Stimulated activated naive CD8-positive, alpha-beta T cell treated with anti-CD3 and anti-CD28 coated beads, Interleukin-15, Interleukin-2, amounts not matched to agents 100 ng/mL and 50 ng/mL, for 24 hours (primary cell): ENCODE measurements around the gene MTCP1.
A peak's percentile ranks its signal among the peaks of the same experiment; 100 is the strongest.

Experiments
- H3K27ac Mint-ChIP-seq: one replicate; pipeline ENCODE4 v1.8.0; 2021; ENCODE audit warnings: mild to moderate bottlenecking, mixed read lengths
- H3K27me3 Mint-ChIP-seq: one replicate; pipeline ENCODE4 v1.8.0; 2021; ENCODE audit warnings: mixed read lengths
- H3K36me3 Mint-ChIP-seq: one replicate; pipeline ENCODE4 v1.8.0; 2021; ENCODE audit warnings: low read depth, mixed read lengths
- H3K4me1 Mint-ChIP-seq: one replicate; pipeline ENCODE4 v1.8.0; 2021; ENCODE audit warnings: low read depth, mixed read lengths
- H3K4me3 Mint-ChIP-seq: one replicate; pipeline ENCODE4 v1.8.0; 2021; ENCODE audit warnings: mild to moderate bottlenecking, mixed read lengths
- H3K9me3 Mint-ChIP-seq: one replicate; pipeline ENCODE4 v1.8.0; 2021; ENCODE audit warnings: mixed read lengths

Gene MTCP1

GRCh38 chrX:155028877-155029291 lies 42.1 kb downstream of the MTCP1 start:
- Mint-ChIP-seq H3K27ac (peak overlapping the region; percentile 91), H3K4me3 (peak overlapping the region; percentile 89)

DNA sequence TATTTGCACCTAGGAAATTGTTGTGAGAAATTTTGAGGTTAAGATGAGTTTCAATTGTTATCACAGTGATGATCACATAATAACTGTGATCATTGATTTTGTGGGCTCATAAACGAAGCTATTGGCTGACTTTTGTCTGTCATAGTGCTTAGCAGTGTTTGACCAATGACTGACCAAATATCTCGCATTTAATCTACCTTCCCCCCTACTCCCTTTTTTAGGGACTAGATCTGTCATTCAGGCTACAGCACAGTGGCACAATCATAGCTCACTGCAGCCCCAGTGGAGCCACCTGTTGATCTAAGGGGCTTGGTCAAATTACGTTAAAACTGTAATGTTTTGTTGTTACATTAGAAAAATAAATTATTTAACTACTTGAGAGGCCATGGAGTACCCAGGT lies 42.8 kb downstream of the MTCP1 start:
- Mint-ChIP-seq H3K4me1 (peaks cover 38% of the 10 kb centered on the region), H3K36me3 (no peaks in the 10 kb centered on the region), H3K9me3 (no peaks in the 10 kb centered on the region), H3K27me3 (no peaks in the 10 kb centered on the region), H3K4me3 (peak overlapping the region; percentile 89), H3K27ac (peak overlapping the region; percentile 91)

More at GRCh38 chrX:155028877-155029291, 42.1 kb downstream of the MTCP1 start:
- Mint-ChIP-seq H3K4me1 (peaks cover 38% of the 10 kb centered on the region), H3K9me3 (no peaks in the 10 kb centered on the region), H3K27me3 (no peaks in the 10 kb centered on the region), H3K36me3 (no peaks in the 10 kb centered on the region)

- H3K27ac Mint-ChIP-seq = peak overlapping the region; percentile 91
- H3K27me3 Mint-ChIP-seq = no peaks in the 10 kb centered on the region
- no peaks in the 10 kb centered on the region for H3K36me3 Mint-ChIP-seq
- peak overlapping the region; percentile 89 for H3K4me3 Mint-ChIP-seq
- H3K9me3 Mint-ChIP-seq = no peaks in the 10 kb centered on the region
- H3K4me1 Mint-ChIP-seq = peaks cover 38% of the 10 kb centered on the region
These were observed 43.3 kb downstream of the MTCP1 start for GRCh38 chrX:155027509-155028066.

- Mint-ChIP-seq H3K4me3 (peak within 1 kb of the TSS; percentile 89), H3K27me3 (no peaks in the 10 kb centered on the region), H3K27ac (peak within 1 kb of the TSS; percentile 91), H3K36me3 (no peaks in the 10 kb centered on the region), H3K9me3 (no peaks in the 10 kb centered on the region), H3K4me1 (peaks cover 38% of the 10 kb centered on the region)
These were observed 44.0 kb downstream of the MTCP1 start, which contains the start of gene FUNDC2 for GRCh38 chrX:155026727-155027508. FUNDC2 (plus strand) TSS chrX:155026844; CDS start chrX:155026939, 95 bp downstream.

DNA sequence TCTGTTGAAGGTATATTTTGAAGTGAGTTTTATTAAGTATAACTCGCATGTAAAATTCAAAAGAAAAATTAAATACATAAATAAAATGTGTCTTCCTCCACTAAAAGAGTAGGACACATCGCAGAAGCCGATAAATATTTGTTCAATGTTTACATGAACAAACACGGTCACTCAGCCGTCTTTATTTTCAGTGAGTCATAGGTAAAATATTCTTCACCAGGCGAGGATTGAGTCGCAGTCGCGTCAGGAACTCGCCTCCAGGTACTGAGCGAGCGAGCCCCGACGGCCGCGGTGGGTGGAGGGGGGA lies 44.6 kb downstream of the MTCP1 start:
- Mint-ChIP-seq H3K27ac (peak overlapping the region; percentile 80), H3K36me3 (no peaks in the 10 kb centered on the region)

DNA sequence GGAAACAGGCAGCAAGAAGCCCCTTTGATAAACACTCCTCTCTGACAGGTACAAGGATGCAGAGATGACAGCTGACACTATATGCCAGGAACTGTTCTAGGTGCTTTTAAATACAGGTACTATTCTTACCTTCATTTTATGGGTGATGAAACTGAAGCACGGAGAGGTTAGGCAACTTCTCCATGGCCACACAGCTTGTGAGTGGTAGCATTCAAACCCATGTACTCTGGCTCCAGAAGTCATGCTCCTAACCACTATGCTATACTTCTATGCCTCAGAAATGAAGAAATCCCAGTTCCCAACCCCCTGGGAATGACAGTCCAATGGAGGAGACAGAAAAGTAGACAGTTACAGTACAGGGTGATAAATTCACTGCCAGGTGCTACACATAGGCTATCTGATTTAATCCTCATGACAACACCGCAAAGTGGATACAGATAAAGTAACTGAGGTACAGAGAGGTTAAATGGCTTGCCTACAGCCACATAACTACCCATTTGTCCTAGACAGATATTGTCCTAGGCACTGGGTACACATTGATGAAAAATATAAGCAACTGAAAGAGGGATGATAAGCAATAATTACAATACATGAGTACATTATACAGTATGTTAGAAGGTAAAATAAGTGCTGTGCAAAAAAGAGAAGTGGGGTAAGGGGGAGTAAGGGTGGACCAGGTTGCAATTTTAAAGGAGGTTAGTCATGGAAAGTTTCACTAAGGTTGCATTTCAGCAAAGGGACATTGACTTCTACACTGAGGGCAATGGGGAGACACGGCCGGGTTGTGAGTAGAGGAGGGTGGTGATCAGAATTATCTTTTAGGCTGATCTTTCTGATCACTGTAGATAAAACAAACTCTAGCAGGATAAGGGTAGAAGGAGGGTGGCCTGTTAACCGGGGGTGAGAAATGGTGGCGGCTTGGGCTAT lies 46.8 kb downstream of the MTCP1 start:
- Mint-ChIP-seq H3K4me3 (no peak overlapping the region), H3K27ac (no peak overlapping the region), H3K4me1 (peaks cover 20% of the 10 kb centered on the region), H3K36me3 (no peaks in the 10 kb centered on the region), H3K27me3 (no peaks in the 10 kb centered on the region), H3K9me3 (no peaks in the 10 kb centered on the region)

More for the DNA sequence above, 44.6 kb downstream of the MTCP1 start:
- no peaks in the 10 kb centered on the region for H3K27me3 Mint-ChIP-seq
- H3K4me3 Mint-ChIP-seq = peak overlapping the region; percentile 89
- no peaks in the 10 kb centered on the region for H3K9me3 Mint-ChIP-seq
- H3K4me1 Mint-ChIP-seq = peaks cover 33% of the 10 kb centered on the region

GRCh38 chrX:155022585-155022984 lies 48.4 kb downstream of the MTCP1 start, which contains the start of gene F8:
F8 (minus strand) TSS chrX:155022723; CDS start chrX:155022552, 171 bp downstream.
- Mint-ChIP-seq H3K36me3 (no peaks in the 10 kb centered on the region), H3K27me3 (no peaks in the 10 kb centered on the region), H3K4me1 (peaks cover 8% of the 10 kb centered on the region), H3K9me3 (no peaks in the 10 kb centered on the region), H3K4me3 (no peak within 1 kb of the TSS), H3K27ac (no peak within 1 kb of the TSS)

- Mint-ChIP-seq H3K27ac (no peak overlapping the region), H3K27me3 (no peaks in the 10 kb centered on the region), H3K9me3 (no peaks in the 10 kb centered on the region), H3K4me1 (peaks cover 8% of the 10 kb centered on the region), H3K36me3 (no peaks in the 10 kb centered on the region), H3K4me3 (no peak overlapping the region)
These were observed 50.3 kb downstream of the MTCP1 start for GRCh38 chrX:155020591-155020990.
